ENCODE measurements around the gene TCF19.

DNA sequence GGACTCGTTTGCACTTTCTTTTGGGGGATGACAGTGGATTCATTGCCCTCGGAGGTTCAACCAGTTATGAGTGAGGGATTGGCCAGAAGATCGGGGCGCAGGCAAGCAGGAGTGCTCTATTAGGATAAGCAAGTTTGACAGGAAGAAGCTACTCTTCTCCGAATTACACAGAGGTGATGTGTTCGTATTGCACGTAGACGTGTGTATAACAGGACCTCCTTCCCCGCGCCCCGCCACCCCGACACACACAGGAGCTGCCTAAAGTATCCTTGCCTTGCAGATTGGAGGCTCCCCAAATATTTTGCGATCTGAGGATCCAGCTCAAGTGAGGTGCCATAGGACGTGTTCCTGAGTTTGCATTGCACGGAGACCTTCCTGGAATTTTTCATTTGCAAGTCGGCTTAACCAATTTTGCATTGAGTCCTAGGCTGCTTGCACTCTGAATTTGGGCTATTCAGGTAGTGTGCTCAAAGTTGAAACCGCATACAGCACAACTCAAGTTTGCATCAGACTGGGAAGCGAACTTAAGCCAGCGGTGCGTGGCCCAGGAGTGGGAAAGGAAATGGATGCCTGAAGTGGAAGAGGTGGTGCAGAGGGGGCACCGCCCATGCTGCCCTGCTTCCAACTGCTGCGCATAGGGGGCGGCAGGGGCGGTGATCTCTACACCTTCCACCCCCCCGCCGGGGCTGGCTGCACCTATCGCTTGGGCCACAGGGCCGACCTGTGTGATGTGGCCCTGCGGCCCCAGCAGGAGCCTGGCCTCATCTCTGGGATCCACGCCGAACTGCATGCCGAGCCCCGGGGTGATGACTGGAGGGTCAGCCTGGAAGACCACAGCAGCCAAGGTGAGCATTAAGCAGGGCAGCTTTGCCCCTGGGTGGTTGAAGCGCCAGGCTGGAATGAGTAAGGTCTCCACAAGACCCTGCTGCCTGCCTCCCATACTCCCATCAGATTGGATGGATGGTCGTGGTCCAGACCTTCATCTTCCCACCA lies 770 bp downstream of the TCF19 start:
- no peak for TF ChIP-seq EP300 (IDR thresholded peaks at IDR 0.05)
- TF ChIP-seq, protein P1, sequence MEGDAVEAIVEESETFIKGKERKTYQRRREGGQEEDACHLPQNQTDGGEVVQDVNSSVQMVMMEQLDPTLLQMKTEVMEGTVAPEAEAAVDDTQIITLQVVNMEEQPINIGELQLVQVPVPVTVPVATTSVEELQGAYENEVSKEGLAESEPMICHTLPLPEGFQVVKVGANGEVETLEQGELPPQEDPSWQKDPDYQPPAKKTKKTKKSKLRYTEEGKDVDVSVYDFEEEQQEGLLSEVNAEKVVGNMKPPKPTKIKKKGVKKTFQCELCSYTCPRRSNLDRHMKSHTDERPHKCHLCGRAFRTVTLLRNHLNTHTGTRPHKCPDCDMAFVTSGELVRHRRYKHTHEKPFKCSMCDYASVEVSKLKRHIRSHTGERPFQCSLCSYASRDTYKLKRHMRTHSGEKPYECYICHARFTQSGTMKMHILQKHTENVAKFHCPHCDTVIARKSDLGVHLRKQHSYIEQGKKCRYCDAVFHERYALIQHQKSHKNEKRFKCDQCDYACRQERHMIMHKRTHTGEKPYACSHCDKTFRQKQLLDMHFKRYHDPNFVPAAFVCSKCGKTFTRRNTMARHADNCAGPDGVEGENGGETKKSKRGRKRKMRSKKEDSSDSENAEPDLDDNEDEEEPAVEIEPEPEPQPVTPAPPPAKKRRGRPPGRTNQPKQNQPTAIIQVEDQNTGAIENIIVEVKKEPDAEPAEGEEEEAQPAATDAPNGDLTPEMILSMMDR (IDR thresholded peaks at IDR 0.05), result no peak

All from stomach (tissue), 4 donors.